Neural progenitor cell (in vitro differentiated cells): ENCODE measurements around the gene HDAC2. TPM values are rescaled to one million over a fixed set of nuclear protein-coding genes. Genes with fewer than 3 reads are reported as not detected.
A peak's percentile ranks its signal among the peaks of the same experiment; 100 is the strongest.
"Not testable (repeated sequence)": the region's sequence is repeated elsewhere in the genome, so short reads cannot be mapped to it uniquely, and the experiment has no call there.

Experiments
- DNase-seq: peaks from one replicate; pipeline ENCODE4 v3.0.0-alpha.2; 2016; ENCODE audit warnings: low spot score
- H2AFZ ChIP-seq: fragments of 200-600 bp; sonication (generic); replicated peaks from 2 replicates; pipeline ENCODE4 v1.6.1; 2016; ENCODE audit warnings: antibody characterized with exemption
- H3F3A ChIP-seq: fragments of 200-600 bp; sonication (generic); 2 replicates; pipeline ENCODE4 v1.6.1; 2016; ENCODE audit warnings: antibody characterized with exemption, low read depth
- H3K27ac ChIP-seq: fragments of 200-600 bp; sonication (generic); 2 replicates; pipeline ENCODE4 v1.5.1; 2016; ENCODE audit warnings: mild to moderate bottlenecking
- H3K27me3 ChIP-seq: fragments of 200-600 bp; sonication (generic); 2 replicates; pipeline ENCODE4 v1.6.1; 2016; ENCODE audit warnings: mild to moderate bottlenecking, moderate library complexity
- H3K36me3 ChIP-seq: fragments of 200-600 bp; sonication (generic); 2 replicates; pipeline ENCODE4 v1.5.1; 2016
- H3K4me1 ChIP-seq: fragments of 200-600 bp; sonication (generic); 2 replicates; pipeline ENCODE4 v1.6.1; 2016; ENCODE audit warnings: mixed run types
- H3K4me2 ChIP-seq: fragments of 200-600 bp; sonication (generic); 2 replicates; pipeline ENCODE4 v1.6.1; 2016
- H3K4me3 ChIP-seq: fragments of 200-600 bp; sonication (generic); 2 replicates; pipeline ENCODE4 v1.5.1; 2016
- H3K79me2 ChIP-seq: fragments of 200-600 bp; sonication (generic); 2 replicates; pipeline ENCODE4 v1.6.1; 2016; ENCODE audit warnings: low read depth
- H3K9ac ChIP-seq: fragments of 200-600 bp; sonication (generic); 2 replicates; pipeline ENCODE4 v1.6.1; 2016
- H3K9me3 ChIP-seq: fragments of 200-600 bp; sonication (generic); 2 replicates; pipeline ENCODE4 v1.5.1; 2016; ENCODE audit warnings: low read depth
- H4K20me1 ChIP-seq: fragments of 200-600 bp; sonication (generic); 2 replicates; pipeline ENCODE4 v1.6.1; 2016; ENCODE audit warnings: low read depth
- H3K27ac Mint-ChIP-seq: 3 replicates; pipeline ENCODE4 v1.8.0; 2021; ENCODE audit warnings: mixed read lengths
- H3K27me3 Mint-ChIP-seq: 2 replicates; pipeline ENCODE4 v1.8.0; 2022; ENCODE audit warnings: low read depth, mild to moderate bottlenecking, inconsistent platforms, moderate library complexity, mixed read lengths; ENCODE audit not compliant: insufficient read depth
- H3K36me3 Mint-ChIP-seq: 3 replicates; pipeline ENCODE4 v1.8.0; 2021; ENCODE audit warnings: mixed read lengths
- H3K4me1 Mint-ChIP-seq: 3 replicates; pipeline ENCODE4 v1.8.0; 2021; ENCODE audit warnings: mixed read lengths
- H3K4me3 Mint-ChIP-seq: 3 replicates; pipeline ENCODE4 v1.8.0; 2021; ENCODE audit warnings: mild to moderate bottlenecking, moderate library complexity, mixed read lengths
- H3K9me3 Mint-ChIP-seq: 3 replicates; pipeline ENCODE4 v1.8.0; 2020; ENCODE audit warnings: mixed read lengths
- CTCF ChIP-seq: fragments of 200-600 bp; sonication (generic); IDR thresholded peaks from 2 replicates; pipeline ENCODE4 v1.5.1; 2017; ENCODE audit warnings: antibody characterized with exemption, mild to moderate bottlenecking
- EZH2 ChIP-seq: fragments of 200-600 bp; sonication (generic); IDR thresholded peaks from 2 replicates; pipeline ENCODE4 v1.6.1; 2017; ENCODE audit warnings: antibody characterized with exemption, mild to moderate bottlenecking, moderate library complexity
- EZH2phosphoT487 ChIP-seq: fragments of 200-600 bp; sonication (generic); IDR thresholded peaks from 2 replicates; pipeline ENCODE4 v1.6.1; 2017; ENCODE audit warnings: antibody characterized with exemption
- total RNA-seq: library from RNA; depleted of rRNA; stranded (reverse); fragments of >200 nt; gene quantifications from 2 replicates; pipeline ENCODE4 v1.2.3, GENCODE V29; 2015; ENCODE audit warnings: low replicate concordance

Gene HDAC2
- total RNA-seq, 1 donor from 2014 or later: 429 TPM

GRCh38 chr6:113921299-113921904 is 49.5 kb downstream of the HDAC2 start:
- no peak overlapping the region for H2AFZ ChIP-seq
- H3K27ac Mint-ChIP-seq: peak overlapping the region; percentile 74
- TF ChIP-seq CTCF (no peak), EZH2 (no peak), EZH2phosphoT487 (no peak)

GRCh38 chr6:113920663-113921267 is 50.2 kb downstream of the HDAC2 start:
- H3K79me2 ChIP-seq: no peaks in the 10 kb centered on the region
- H3K27me3 Mint-ChIP-seq: peaks cover 2% of the 10 kb centered on the region
- no peak overlapping the region for H3K4me3 ChIP-seq
- H3K9me3 ChIP-seq: no peaks in the 10 kb centered on the region
- no peak overlapping the region for H3K27ac Mint-ChIP-seq
- no peaks in the 10 kb centered on the region for H3K9me3 Mint-ChIP-seq
- no peaks in the 10 kb centered on the region for H3K27me3 ChIP-seq
- H3K36me3 Mint-ChIP-seq: no peaks in the 10 kb centered on the region
- no peak overlapping the region for H3K4me2 ChIP-seq
- no peak overlapping the region for H3K9ac ChIP-seq
- no peak for DNase-seq
- no peaks in the 10 kb centered on the region for H3F3A ChIP-seq
- H3K4me1 ChIP-seq: no peaks in the 10 kb centered on the region
- no peaks in the 10 kb centered on the region for H3K4me1 Mint-ChIP-seq
- H3K36me3 ChIP-seq: no peaks in the 10 kb centered on the region
- H2AFZ ChIP-seq: no peak overlapping the region
- no peak overlapping the region for H3K27ac ChIP-seq
- TF ChIP-seq CTCF (no peak), EZH2phosphoT487 (no peak), EZH2 (no peak)
- H3K4me3 Mint-ChIP-seq: no peak overlapping the region
- H4K20me1 ChIP-seq: no peaks in the 10 kb centered on the region

More at GRCh38 chr6:113921299-113921904, 49.5 kb downstream of the HDAC2 start:
- H3K36me3 ChIP-seq: no peaks in the 10 kb centered on the region
- Mint-ChIP-seq H3K9me3 (no peaks in the 10 kb centered on the region), H3K4me3 (no peak overlapping the region), H3K36me3 (no peaks in the 10 kb centered on the region), H3K4me1 (no peaks in the 10 kb centered on the region), H3K27me3 (peaks cover 2% of the 10 kb centered on the region)
- H3K27ac ChIP-seq: no peak overlapping the region
- no peaks in the 10 kb centered on the region for H3F3A ChIP-seq
- H3K4me2 ChIP-seq: no peak overlapping the region
- no peak overlapping the region for H3K9ac ChIP-seq
- H3K79me2 ChIP-seq: no peaks in the 10 kb centered on the region
- no peaks in the 10 kb centered on the region for H3K9me3 ChIP-seq
- H3K4me3 ChIP-seq: no peak overlapping the region
- H4K20me1 ChIP-seq: no peaks in the 10 kb centered on the region
- H3K4me1 ChIP-seq: no peaks in the 10 kb centered on the region
- DNase-seq: no peak
- no peaks in the 10 kb centered on the region for H3K27me3 ChIP-seq

- H3K27me3 ChIP-seq, H3K9me3 Mint-ChIP-seq, H3K9me3 ChIP-seq, H3K27me3 Mint-ChIP-seq, H3K9ac ChIP-seq, H3K4me3 Mint-ChIP-seq, H3F3A ChIP-seq, DNase-seq, H3K4me2 ChIP-seq, H4K20me1 ChIP-seq, H3K4me3 ChIP-seq, H3K4me1 Mint-ChIP-seq, H3K36me3 Mint-ChIP-seq, H3K27ac ChIP-seq, H3K27ac Mint-ChIP-seq, H3K36me3 ChIP-seq, H2AFZ ChIP-seq, H3K79me2 ChIP-seq, H3K4me1 ChIP-seq: not testable (repeated sequence)
Measured at GRCh38 chr6:113910285-113910684, 60.7 kb downstream of the HDAC2 start.

- no peak overlapping the region for H3K9ac ChIP-seq
- peaks cover 9% of the 10 kb centered on the region for H3K9me3 Mint-ChIP-seq
- peaks cover 10% of the 10 kb centered on the region for H3K4me1 Mint-ChIP-seq
- H3K4me3 Mint-ChIP-seq: no peak overlapping the region
- no peaks in the 10 kb centered on the region for H3K36me3 ChIP-seq
- TF ChIP-seq EZH2 (no peak), CTCF (peak; percentile 84)
- H3K27me3 ChIP-seq: no peaks in the 10 kb centered on the region
- H3K27ac Mint-ChIP-seq: no peak overlapping the region
- H4K20me1 ChIP-seq: no peaks in the 10 kb centered on the region
- H3K27ac ChIP-seq: no peak overlapping the region
- H2AFZ ChIP-seq: no peak overlapping the region
- H3K27me3 Mint-ChIP-seq: peaks cover 2% of the 10 kb centered on the region
- no peaks in the 10 kb centered on the region for H3K9me3 ChIP-seq
- H3K36me3 Mint-ChIP-seq: peaks cover 3% of the 10 kb centered on the region
- H3K4me1 ChIP-seq: no peaks in the 10 kb centered on the region
- no peak overlapping the region for H3K4me2 ChIP-seq
- no peak overlapping the region for H3K4me3 ChIP-seq
- peak; percentile 80 for DNase-seq
- H3K79me2 ChIP-seq: no peaks in the 10 kb centered on the region
- no peaks in the 10 kb centered on the region for H3F3A ChIP-seq
Measured at GRCh38 chr6:113909224-113909856, 61.6 kb downstream of the HDAC2 start.
